Large intestine (tissue), 3 donors: ENCODE measurements around the gene CTTNBP2NL. TPM values are rescaled to one million over a fixed set of nuclear protein-coding genes. Genes with fewer than 3 reads are reported as not detected.
"Not testable (repeated sequence)": the region's sequence is repeated elsewhere in the genome, so short reads cannot be mapped to it uniquely, and the experiment has no call there.

Source experiments
- DNase-seq, 2 donors: peaks; one replicate each; pipeline versions ENCODE4 v3.0.0 to v3.0.0-alpha.2; 2013
- H3K27ac ChIP-seq: one replicate; pipeline ENCODE4 v1.5.1; 2013; ENCODE audit warnings: low read length
- H3K27me3 ChIP-seq: 2 replicates; pipeline ENCODE4 v1.6.1; 2013; ENCODE audit warnings: low read length; ENCODE audit not compliant: control insufficient read depth, insufficient read depth
- H3K36me3 ChIP-seq: 2 replicates; pipeline ENCODE4 v1.6.1; 2013; ENCODE audit warnings: low read length; ENCODE audit not compliant: control insufficient read depth, insufficient read depth
- H3K4me1 ChIP-seq: one replicate; pipeline ENCODE4 v1.6.1; 2013; ENCODE audit warnings: low read length; ENCODE audit not compliant: control insufficient read depth, insufficient read depth
- H3K4me3 ChIP-seq: one replicate; pipeline ENCODE4 v1.5.1; 2013; ENCODE audit warnings: low read length
- H3K9me3 ChIP-seq: one replicate; pipeline ENCODE4 v1.6.1; 2013; ENCODE audit warnings: mild to moderate bottlenecking, low read depth, low read length, moderate library complexity; ENCODE audit not compliant: control insufficient read depth
- WGBS: methylation state at CpG from one replicate; pipeline ENCODE4 v1.1.5; 2013; ENCODE audit warnings: low lambda C conversion rate; ENCODE audit not compliant: insufficient coverage; 5-methylcytosine and 5-hydroxymethylcytosine counted together
- polyA plus RNA-seq: library from polyadenylated mRNA; unstranded; fragments of 120-200 nt; gene quantifications from one replicate; pipeline ENCODE4 v1.2.1, GENCODE V29; 2013

CTTNBP2NL gene
- polyA plus RNA-seq, 1 donor, result 21.6 TPM

GRCh38 chr1:112396653-112397471 is 848 bp downstream of the CTTNBP2NL start:
- H3K4me3 ChIP-seq, result peak overlapping the region; percentile 97
- peak overlapping the region; percentile 95 for H3K27ac ChIP-seq
- 0% methylated on average over 3 of the region's 11 CpGs for WGBS
- peaks cover 19% of the 10 kb centered on the region for H3K4me1 ChIP-seq
- no peaks in the 10 kb centered on the region for H3K36me3 ChIP-seq
- H3K9me3 ChIP-seq, result no peaks in the 10 kb centered on the region
- no peaks in the 10 kb centered on the region for H3K27me3 ChIP-seq
- peak in 1 of 2 donors; percentile 67 for DNase-seq

DNA sequence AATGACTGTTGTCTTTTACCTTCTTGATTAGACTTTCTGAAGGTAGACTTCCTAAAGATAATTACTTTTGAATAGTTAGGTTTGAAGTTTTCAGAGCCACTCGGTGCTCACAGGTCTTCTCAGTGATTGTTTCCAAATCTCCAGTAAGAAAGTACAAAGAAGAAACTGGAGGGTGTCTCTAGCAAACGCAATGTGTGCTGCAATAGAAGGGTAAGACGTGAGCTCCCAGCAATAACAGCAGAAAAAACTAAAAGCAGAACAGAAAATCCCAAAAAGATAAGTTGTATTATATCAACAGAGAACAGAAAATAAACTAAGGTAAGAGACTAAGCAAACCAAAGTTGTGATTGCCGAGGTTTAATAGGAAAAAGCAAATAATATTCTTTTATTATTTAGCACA is 1.8 kb downstream of the CTTNBP2NL start:
- Histone ChIP-seq H3K36me3 (no peaks in the 10 kb centered on the region), H3K4me1 (peaks cover 19% of the 10 kb centered on the region), H3K9me3 (no peaks in the 10 kb centered on the region), H3K4me3 (peak overlapping the region; percentile 97), H3K27ac (peak overlapping the region; percentile 95), H3K27me3 (no peaks in the 10 kb centered on the region)
- peak in 1 of 2 donors; percentile 28 for DNase-seq
- 24% methylated on average over 3 of the region's 4 CpGs for WGBS

- Histone ChIP-seq H3K4me1 (peaks cover 18% of the 10 kb centered on the region), H3K4me3 (no peak overlapping the region), H3K9me3 (no peaks in the 10 kb centered on the region), H3K27me3 (no peaks in the 10 kb centered on the region), H3K27ac (no peak overlapping the region), H3K36me3 (no peaks in the 10 kb centered on the region)
- no peak for DNase-seq
- WGBS, result no CpG with 5 or more reads among the region's 4 CpGs
Observed at GRCh38 chr1:112399456-112399855, 3.4 kb downstream of the CTTNBP2NL start.

GRCh38 chr1:112400706-112401105 is 4.7 kb downstream of the CTTNBP2NL start:
- H3K4me3 ChIP-seq, H3K9me3 ChIP-seq, DNase-seq, H3K27me3 ChIP-seq, H3K27ac ChIP-seq, H3K4me1 ChIP-seq, H3K36me3 ChIP-seq: not testable (repeated sequence)
- no CpG with 5 or more reads among the region's 6 CpGs for WGBS

GRCh38 chr1:112402682-112403643 is 6.9 kb downstream of the CTTNBP2NL start:
- peaks cover 6% of the 10 kb centered on the region for H3K4me1 ChIP-seq
- H3K4me3 ChIP-seq, result no peak overlapping the region
- DNase-seq, result no peak
- 94% methylated on average over 3 of the region's 5 CpGs for WGBS
- H3K27me3 ChIP-seq, result no peaks in the 10 kb centered on the region
- H3K27ac ChIP-seq, result no peak overlapping the region
- no peaks in the 10 kb centered on the region for H3K36me3 ChIP-seq
- H3K9me3 ChIP-seq, result no peaks in the 10 kb centered on the region

DNA sequence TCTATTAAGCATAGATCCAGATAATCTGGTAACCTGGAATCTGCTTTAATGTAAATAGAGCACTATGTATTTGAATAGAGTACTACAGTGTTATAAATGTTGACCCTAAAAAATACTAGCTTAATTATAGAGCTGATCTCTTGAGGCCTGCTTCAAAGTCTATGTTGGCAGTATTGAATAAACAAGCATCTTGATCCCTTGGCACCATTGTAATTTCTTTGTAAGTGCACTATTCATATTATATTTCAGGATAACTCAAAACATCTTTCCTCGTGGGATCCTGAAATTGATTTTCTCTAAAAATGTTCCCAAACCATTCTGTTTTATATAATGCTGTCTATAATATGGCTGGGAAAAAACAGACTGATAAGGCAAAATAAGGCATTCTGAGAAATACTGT is 10.8 kb downstream of the CTTNBP2NL start:
- H3K4me3 ChIP-seq, result no peak overlapping the region
- peaks cover 6% of the 10 kb centered on the region for H3K4me1 ChIP-seq
- H3K36me3 ChIP-seq, result peaks cover 2% of the 10 kb centered on the region
- 89% methylated on average over 1 of the region's 1 CpG for WGBS
- no peak for DNase-seq
- H3K27ac ChIP-seq, result no peak overlapping the region
- H3K9me3 ChIP-seq, result no peaks in the 10 kb centered on the region
- H3K27me3 ChIP-seq, result no peaks in the 10 kb centered on the region

GRCh38 chr1:112409414-112409813 is 13.4 kb downstream of the CTTNBP2NL start:
- H3K36me3 ChIP-seq, result peaks cover 13% of the 10 kb centered on the region
- H3K4me1 ChIP-seq, result peaks cover under 1% of the 10 kb centered on the region
- H3K27me3 ChIP-seq, result no peaks in the 10 kb centered on the region
- H3K9me3 ChIP-seq, result no peaks in the 10 kb centered on the region
- DNase-seq, result no peak
- H3K4me3 ChIP-seq, result no peak overlapping the region
- no peak overlapping the region for H3K27ac ChIP-seq
- no CpG with 5 or more reads among the region's 2 CpGs for WGBS

DNA sequence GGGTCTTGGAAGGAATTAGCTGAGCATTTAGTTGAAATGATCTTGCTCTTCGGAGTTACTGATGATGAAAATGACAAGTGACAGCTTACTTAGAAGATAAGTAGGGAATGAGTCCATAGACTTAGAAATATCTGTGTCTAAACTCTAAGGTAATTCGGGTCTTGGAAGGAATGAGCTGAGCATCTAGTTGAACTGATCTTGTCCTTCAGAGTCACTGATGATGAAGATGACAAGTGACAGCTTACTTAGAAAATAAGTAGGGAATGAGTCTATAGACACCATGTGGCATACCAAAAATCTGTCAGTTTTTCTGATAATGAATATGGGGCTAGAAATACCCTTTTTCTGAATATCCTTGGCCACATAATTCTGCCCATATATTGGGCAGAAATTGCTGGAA is 14.7 kb downstream of the CTTNBP2NL start:
- Histone ChIP-seq H3K9me3 (no peaks in the 10 kb centered on the region), H3K27me3 (no peaks in the 10 kb centered on the region), H3K4me3 (no peak overlapping the region), H3K4me1 (no peaks in the 10 kb centered on the region), H3K27ac (no peak overlapping the region), H3K36me3 (peaks cover 20% of the 10 kb centered on the region)
- no peak for DNase-seq
- WGBS, result 80% methylated on average over 1 of the region's 2 CpGs

- Histone ChIP-seq H3K36me3 (peaks cover 39% of the 10 kb centered on the region), H3K4me1 (no peaks in the 10 kb centered on the region), H3K27ac (no peak overlapping the region), H3K27me3 (no peaks in the 10 kb centered on the region), H3K9me3 (no peaks in the 10 kb centered on the region), H3K4me3 (no peak overlapping the region)
- DNase-seq, result no peak
Observed at GRCh38 chr1:112417271-112417670, 21.3 kb downstream of the CTTNBP2NL start.

- Histone ChIP-seq H3K4me1 (no peaks in the 10 kb centered on the region), H3K27ac (no peak overlapping the region), H3K4me3 (no peak overlapping the region), H3K36me3 (peaks cover 38% of the 10 kb centered on the region), H3K9me3 (no peaks in the 10 kb centered on the region), H3K27me3 (no peaks in the 10 kb centered on the region)
- 100% methylated on average over 1 of the region's 2 CpGs for WGBS
- no peak for DNase-seq
Observed at GRCh38 chr1:112418099-112418892, 22.3 kb downstream of the CTTNBP2NL start.
